ENCODE measurements around the gene ITPRIPL2. TPM values are rescaled to one million over a fixed set of nuclear protein-coding genes. Genes with fewer than 3 reads are reported as not detected.

The ITPRIPL2 gene
- total and polyA plus RNA-seq, 2 of the 13 experiments (the other 11 are each of a cell fraction or from before 2014, with no cell fraction given), result 5.9 to 12.6 TPM

DNA sequence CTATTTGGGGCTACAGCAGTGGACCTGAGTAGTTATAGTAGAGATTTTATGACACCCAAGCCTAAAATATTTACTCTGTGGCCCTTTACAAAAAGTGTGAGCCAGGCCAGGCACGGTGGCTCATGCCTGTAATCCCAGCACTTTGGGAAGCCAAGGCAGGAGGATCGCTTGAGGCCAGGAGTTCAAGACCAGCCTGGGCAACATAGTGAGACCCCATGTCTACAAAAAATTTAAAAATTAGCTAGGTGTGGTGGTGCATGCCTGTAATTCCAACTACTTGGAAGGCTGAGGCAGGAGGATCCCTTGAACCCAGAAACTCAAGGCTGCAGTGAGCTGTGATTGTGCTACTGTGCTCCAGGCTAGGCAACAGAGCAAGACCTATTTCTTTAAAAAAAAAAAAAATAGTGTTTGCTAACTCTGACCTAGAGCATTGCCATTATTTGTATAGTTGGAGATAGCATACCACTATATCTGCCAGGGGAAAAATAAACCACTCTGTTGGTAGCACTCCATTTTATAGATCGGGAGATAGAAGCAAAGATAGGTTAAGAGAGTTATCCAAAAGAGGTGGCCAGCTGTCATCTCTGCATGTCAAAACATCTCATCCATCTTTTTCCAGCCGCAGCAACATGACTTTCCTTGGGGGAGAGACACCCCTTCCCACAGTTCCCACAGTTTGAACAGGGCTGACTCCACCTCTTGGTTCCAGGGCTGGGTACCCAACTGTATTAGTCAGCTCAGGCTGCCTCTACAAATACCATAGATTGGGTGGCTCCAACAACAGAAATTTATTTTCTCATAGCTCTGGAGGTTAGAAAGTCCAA is 3.0 kb upstream of the ITPRIPL2 start (continued):
- TF ChIP-seq, protein P1, sequence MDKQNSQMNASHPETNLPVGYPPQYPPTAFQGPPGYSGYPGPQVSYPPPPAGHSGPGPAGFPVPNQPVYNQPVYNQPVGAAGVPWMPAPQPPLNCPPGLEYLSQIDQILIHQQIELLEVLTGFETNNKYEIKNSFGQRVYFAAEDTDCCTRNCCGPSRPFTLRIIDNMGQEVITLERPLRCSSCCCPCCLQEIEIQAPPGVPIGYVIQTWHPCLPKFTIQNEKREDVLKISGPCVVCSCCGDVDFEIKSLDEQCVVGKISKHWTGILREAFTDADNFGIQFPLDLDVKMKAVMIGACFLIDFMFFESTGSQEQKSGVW (CRISPR knock-in tag; IDR thresholded peaks at IDR 0.05; ENCODE audit: borderline replicate concordance), result no peak
- TF ChIP-seq, protein P2, sequence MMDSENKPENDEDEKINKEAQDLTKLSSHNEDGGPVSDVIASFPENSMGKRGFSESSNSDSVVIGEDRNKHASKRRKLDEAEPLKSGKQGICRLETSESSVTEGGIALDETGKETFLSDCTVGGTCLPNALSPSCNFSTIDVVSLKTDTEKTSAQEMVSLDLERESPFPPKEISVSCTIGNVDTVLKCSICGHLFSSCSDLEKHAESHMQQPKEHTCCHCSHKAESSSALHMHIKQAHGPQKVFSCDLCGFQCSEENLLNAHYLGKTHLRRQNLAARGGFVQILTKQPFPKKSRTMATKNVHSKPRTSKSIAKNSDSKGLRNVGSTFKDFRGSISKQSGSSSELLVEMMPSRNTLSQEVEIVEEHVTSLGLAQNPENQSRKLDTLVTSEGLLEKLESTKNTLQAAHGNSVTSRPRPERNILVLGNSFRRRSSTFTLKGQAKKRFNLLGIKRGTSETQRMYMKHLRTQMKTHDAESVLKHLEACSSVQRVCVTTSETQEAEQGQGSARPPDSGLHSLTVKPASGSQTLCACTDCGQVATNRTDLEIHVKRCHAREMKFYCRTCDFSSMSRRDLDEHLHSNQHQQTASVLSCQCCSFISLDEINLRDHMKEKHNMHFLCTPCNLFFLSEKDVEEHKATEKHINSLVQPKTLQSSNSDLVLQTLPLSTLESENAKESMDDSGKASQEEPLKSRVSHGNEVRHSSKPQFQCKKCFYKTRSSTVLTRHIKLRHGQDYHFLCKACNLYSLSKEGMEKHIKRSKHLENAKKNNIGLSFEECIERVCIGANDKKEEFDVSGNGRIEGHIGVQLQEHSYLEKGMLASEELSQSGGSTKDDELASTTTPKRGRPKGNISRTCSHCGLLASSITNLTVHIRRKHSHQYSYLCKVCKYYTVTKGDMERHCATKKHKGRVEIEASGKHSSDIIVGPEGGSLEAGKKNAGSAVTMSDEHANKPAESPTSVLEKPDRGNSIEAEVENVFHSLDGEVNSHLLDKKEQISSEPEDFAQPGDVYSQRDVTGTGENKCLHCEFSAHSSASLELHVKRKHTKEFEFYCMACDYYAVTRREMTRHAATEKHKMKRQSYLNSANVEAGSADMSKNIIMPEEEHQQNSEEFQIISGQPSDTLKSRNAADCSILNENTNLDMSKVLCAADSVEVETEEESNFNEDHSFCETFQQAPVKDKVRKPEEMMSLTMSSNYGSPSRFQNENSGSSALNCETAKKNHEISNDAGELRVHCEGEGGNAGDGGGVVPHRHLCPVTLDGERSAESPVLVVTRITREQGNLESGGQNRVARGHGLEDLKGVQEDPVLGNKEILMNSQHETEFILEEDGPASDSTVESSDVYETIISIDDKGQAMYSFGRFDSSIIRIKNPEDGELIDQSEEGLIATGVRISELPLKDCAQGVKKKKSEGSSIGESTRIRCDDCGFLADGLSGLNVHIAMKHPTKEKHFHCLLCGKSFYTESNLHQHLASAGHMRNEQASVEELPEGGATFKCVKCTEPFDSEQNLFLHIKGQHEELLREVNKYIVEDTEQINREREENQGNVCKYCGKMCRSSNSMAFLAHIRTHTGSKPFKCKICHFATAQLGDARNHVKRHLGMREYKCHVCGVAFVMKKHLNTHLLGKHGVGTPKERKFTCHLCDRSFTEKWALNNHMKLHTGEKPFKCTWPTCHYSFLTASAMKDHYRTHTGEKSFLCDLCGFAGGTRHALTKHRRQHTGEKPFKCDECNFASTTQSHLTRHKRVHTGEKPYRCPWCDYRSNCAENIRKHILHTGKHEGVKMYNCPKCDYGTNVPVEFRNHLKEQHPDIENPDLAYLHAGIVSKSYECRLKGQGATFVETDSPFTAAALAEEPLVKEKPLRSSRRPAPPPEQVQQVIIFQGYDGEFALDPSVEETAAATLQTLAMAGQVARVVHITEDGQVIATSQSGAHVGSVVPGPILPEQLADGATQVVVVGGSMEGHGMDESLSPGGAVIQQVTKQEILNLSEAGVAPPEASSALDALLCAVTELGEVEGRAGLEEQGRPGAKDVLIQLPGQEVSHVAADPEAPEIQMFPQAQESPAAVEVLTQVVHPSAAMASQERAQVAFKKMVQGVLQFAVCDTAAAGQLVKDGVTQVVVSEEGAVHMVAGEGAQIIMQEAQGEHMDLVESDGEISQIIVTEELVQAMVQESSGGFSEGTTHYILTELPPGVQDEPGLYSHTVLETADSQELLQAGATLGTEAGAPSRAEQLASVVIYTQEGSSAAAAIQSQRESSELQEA (CRISPR knock-in tag; IDR thresholded peaks at IDR 0.05; ENCODE audit: not compliant biosample characterization), result no peak
- no peak for TF ChIP-seq CCDC6 (CRISPR knock-in tag; IDR thresholded peaks at IDR 0.05)
- TF ChIP-seq, protein P3, sequence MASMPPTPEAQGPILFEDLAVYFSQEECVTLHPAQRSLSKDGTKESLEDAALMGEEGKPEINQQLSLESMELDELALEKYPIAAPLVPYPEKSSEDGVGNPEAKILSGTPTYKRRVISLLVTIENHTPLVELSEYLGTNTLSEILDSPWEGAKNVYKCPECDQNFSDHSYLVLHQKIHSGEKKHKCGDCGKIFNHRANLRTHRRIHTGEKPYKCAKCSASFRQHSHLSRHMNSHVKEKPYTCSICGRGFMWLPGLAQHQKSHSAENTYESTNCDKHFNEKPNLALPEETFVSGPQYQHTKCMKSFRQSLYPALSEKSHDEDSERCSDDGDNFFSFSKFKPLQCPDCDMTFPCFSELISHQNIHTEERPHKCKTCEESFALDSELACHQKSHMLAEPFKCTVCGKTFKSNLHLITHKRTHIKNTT (CRISPR knock-in tag; IDR thresholded peaks at IDR 0.05), result no peak
- TF ChIP-seq ZNF256 (CRISPR knock-in tag; conservative IDR thresholded peaks at IDR 0.05), result no peak
- peak; percentile 78 for TF ChIP-seq NR2F2 (IDR thresholded peaks at IDR 0.05; ENCODE audit: borderline replicate concordance, low read depth)
- no peak for TF ChIP-seq U2AF2 (IDR thresholded peaks at IDR 0.05; ENCODE audit: low read depth, low read length)
- TF ChIP-seq, protein P4, sequence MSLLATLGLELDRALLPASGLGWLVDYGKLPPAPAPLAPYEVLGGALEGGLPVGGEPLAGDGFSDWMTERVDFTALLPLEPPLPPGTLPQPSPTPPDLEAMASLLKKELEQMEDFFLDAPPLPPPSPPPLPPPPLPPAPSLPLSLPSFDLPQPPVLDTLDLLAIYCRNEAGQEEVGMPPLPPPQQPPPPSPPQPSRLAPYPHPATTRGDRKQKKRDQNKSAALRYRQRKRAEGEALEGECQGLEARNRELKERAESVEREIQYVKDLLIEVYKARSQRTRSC (CRISPR knock-in tag; IDR thresholded peaks at IDR 0.05; ENCODE audit: low read depth), result no peak
- TF ChIP-seq ZNF225 (CRISPR knock-in tag; IDR thresholded peaks at IDR 0.05), result no peak
- TF ChIP-seq PAX8 (CRISPR knock-in tag; IDR thresholded peaks at IDR 0.05; ENCODE audit: borderline replicate concordance), result no peak
- TF ChIP-seq, protein P5, sequence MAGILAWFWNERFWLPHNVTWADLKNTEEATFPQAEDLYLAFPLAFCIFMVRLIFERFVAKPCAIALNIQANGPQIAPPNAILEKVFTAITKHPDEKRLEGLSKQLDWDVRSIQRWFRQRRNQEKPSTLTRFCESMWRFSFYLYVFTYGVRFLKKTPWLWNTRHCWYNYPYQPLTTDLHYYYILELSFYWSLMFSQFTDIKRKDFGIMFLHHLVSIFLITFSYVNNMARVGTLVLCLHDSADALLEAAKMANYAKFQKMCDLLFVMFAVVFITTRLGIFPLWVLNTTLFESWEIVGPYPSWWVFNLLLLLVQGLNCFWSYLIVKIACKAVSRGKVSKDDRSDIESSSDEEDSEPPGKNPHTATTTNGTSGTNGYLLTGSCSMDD (CRISPR knock-in tag; IDR thresholded peaks at IDR 0.05), result no peak
- no peak for TF ChIP-seq ZNF331 (CRISPR knock-in tag; IDR thresholded peaks at IDR 0.05)
- TF ChIP-seq ZNF652 (CRISPR knock-in tag; IDR thresholded peaks at IDR 0.05; ENCODE audit: borderline replicate concordance, low read depth), result no peak
- no peak for TF ChIP-seq ZNF496 (CRISPR knock-in tag; IDR thresholded peaks at IDR 0.05; ENCODE audit: insufficient replicate concordance)
- TF ChIP-seq ZNF713 (CRISPR knock-in tag; IDR thresholded peaks at IDR 0.05), result no peak
- 0 out of 2 replicates have a peak, but pooled peaks have one; percentile 66 for TF ChIP-seq ZNF44 (CRISPR knock-in tag; IDR thresholded peaks at IDR 0.05)
- TF ChIP-seq ZNF75D (CRISPR knock-in tag; IDR thresholded peaks at IDR 0.05; ENCODE audit: borderline replicate concordance), result no peak

All from HepG2 (cell line).